Esophagus squamous epithelium (tissue), 5 donors: Measurements from ENCODE around the gene CUTA. TPM values are rescaled to one million over a fixed set of nuclear protein-coding genes. Genes with fewer than 3 reads are reported as not detected.
A peak's percentile ranks its signal among the peaks of the same experiment; 100 is the strongest.

Source experiments
- DNase-seq: peaks from one replicate; lab custom pipeline; 2025; lab: John Stamatoyannopoulos, UW
- H3K27ac ChIP-seq, 4 donors: fragments of 200-600 bp; sonication (generic); one replicate each; pipeline ENCODE4 v1.5.1; 2016 to 2019; ENCODE audit warnings: mild to moderate bottlenecking in 1 of 4
- H3K27me3 ChIP-seq, 4 donors: fragments of 200-600 bp; sonication (generic); 1 replicate in 3 of 4; 2 replicates in 1 of 4; pipeline versions ENCODE4 v1.5.1 to v1.6.0; 2017 to 2021; ENCODE audit warnings: antibody characterized with exemption in 1 of 4
- H3K36me3 ChIP-seq, 3 donors: fragments of 200-600 bp; sonication (generic); one replicate each; pipeline ENCODE4 v1.5.1; 2016 to 2019
- H3K4me1 ChIP-seq, 3 donors: fragments of 200-600 bp; sonication (generic); one replicate each; pipeline ENCODE4 v1.5.1; 2017 to 2019
- H3K4me3 ChIP-seq, 4 donors: fragments of 200-600 bp; sonication (generic); 1 replicate in 3 of 4; 2 replicates in 1 of 4; pipeline ENCODE4 v1.5.1; 2016 to 2019; ENCODE audit warnings: mild to moderate bottlenecking in 2 of 4, moderate library complexity in 1 of 4
- H3K9me3 ChIP-seq, 3 donors: fragments of 200-600 bp; sonication (generic); one replicate each; pipeline ENCODE4 v1.5.1; 2016 to 2019
- CTCF ChIP-seq, 6 experiments: fragments of 450-650 bp in 4 of 6; fragments of 200-600 bp in 2 of 6; sonication (generic) in 2 of 6; IDR thresholded peaks; one replicate each; pipeline ENCODE4 v1.5.1; 2016 to 2019; ENCODE audit warnings: antibody characterized with exemption in 6 of 6, mild to moderate bottlenecking in 4 of 6, moderate library complexity in 4 of 6
- POLR2A ChIP-seq, 4 donors: fragments of 450-650 bp; IDR thresholded peaks; one replicate each; pipeline ENCODE4 v1.6.1; 2017; ENCODE audit warnings: antibody characterized with exemption in 4 of 4, mild to moderate bottlenecking in 4 of 4, moderate library complexity in 3 of 4
- WGBS, 2 donors: methylation state at CpG; one replicate each; pipeline ENCODE4 v1.1.5; 2018; 5-methylcytosine and 5-hydroxymethylcytosine counted together
- intact Hi-C: fragments of 100-400 bp; cut with DNase I; formaldehyde crosslinking; loops from one replicate; pipeline ENCODE4 v1.15.0; 2022
- total RNA-seq, 4 donors: library from RNA; depleted of rRNA; stranded (reverse); fragments of >200 nt; gene quantifications; one replicate each; pipeline ENCODE4 v1.1.0, GENCODE V29; 2016
- donor health status: DM: yes; HTN: yes; CAD: no.

CUTA gene
- total RNA-seq, 4 donors from 2014 or later, result 46.0 to 93.1 (median 69.4) TPM

- TF ChIP-seq POLR2A (IDR thresholded peaks at IDR 0.05) (no peak), CTCF (IDR thresholded peaks at IDR 0.05) (no peak)
- Histone ChIP-seq H3K4me3 (no peak overlapping the region), H3K9me3 (no peaks in the 10 kb centered on the region), H3K27ac (no peak overlapping the region), H3K27me3 (no peaks in the 10 kb centered on the region), H3K36me3 (peaks cover 17 to 59% (median 19%) of the 10 kb centered on the region in 3 donors), H3K4me1 (peaks cover 12 to 33% (median 18%) of the 10 kb centered on the region in 3 donors)
- WGBS, 2 donors, result 78 to 93% methylated on average over 4 of the region's 4 CpGs
- DNase-seq, result no peak
- intact Hi-C loops, result no loop called here
Observed at GRCh38 chr6:33434961-33435360, 17.1 kb upstream of the CUTA start.

- Histone ChIP-seq H3K4me3 (no peak overlapping the region), H3K27me3 (no peaks in the 10 kb centered on the region), H3K27ac (peak overlapping the region in 3 of 4 donors; percentile 16 to 69 (median 22)), H3K4me1 (peaks cover 16 to 46% (median 30%) of the 10 kb centered on the region in 3 donors), H3K9me3 (no peaks in the 10 kb centered on the region), H3K36me3 (peaks cover 16 to 48% (median 19%) of the 10 kb centered on the region in 3 donors)
- intact Hi-C loops, result no loop called here
- 41 to 43% methylated on average over 11 to 15 of the region's 17 CpGs for WGBS, 2 donors
- TF ChIP-seq POLR2A (IDR thresholded peaks at IDR 0.05) (no peak), CTCF (IDR thresholded peaks at IDR 0.05) (no peak)
- DNase-seq, result no peak
Observed at GRCh38 chr6:33433544-33434191, 15.8 kb upstream of the CUTA start.

- no peak for DNase-seq
- H3K4me1 ChIP-seq, result peaks cover 22 to 52% (median 35%) of the 10 kb centered on the region in 3 donors
- intact Hi-C loops, result no loop called here
Observed at GRCh38 chr6:33433001-33433543, 15.2 kb upstream of the CUTA start.

GRCh38 chr6:33432546-33432945 lies 14.6 kb upstream of the CUTA start:
- no peaks in the 10 kb centered on the region for H3K27me3 ChIP-seq
- intact Hi-C loops, result no loop called here
- peaks cover 6 to 37% (median 14%) of the 10 kb centered on the region in 3 donors for H3K36me3 ChIP-seq
- WGBS, 2 donors, result 35 to 66% methylated on average over 2 to 7 of the region's 10 CpGs
- H3K4me1 ChIP-seq, result peaks cover 24 to 55% (median 35%) of the 10 kb centered on the region in 3 donors
- H3K27ac ChIP-seq, result peak overlapping the region in 2 of 4 donors; percentile 69 to 96
- TF ChIP-seq CTCF (IDR thresholded peaks at IDR 0.05), result no peak
- TF ChIP-seq POLR2A (IDR thresholded peaks at IDR 0.05), result no peak
- H3K9me3 ChIP-seq, result no peaks in the 10 kb centered on the region
- no peak overlapping the region for H3K4me3 ChIP-seq
- DNase-seq, result no peak

More at GRCh38 chr6:33433001-33433543, 15.2 kb upstream of the CUTA start:
- no peak overlapping the region for H3K4me3 ChIP-seq
- no peaks in the 10 kb centered on the region for H3K27me3 ChIP-seq
- WGBS, 2 donors, result 88 to 100% methylated on average over 1 of the region's 1 CpG
- TF ChIP-seq POLR2A (IDR thresholded peaks at IDR 0.05), result no peak
- TF ChIP-seq CTCF (IDR thresholded peaks at IDR 0.05), result no peak
- no peaks in the 10 kb centered on the region for H3K9me3 ChIP-seq
- H3K27ac ChIP-seq, result peak overlapping the region in 3 of 4 donors; percentile 9 to 69 (median 22)
- H3K36me3 ChIP-seq, result peaks cover 11 to 42% (median 19%) of the 10 kb centered on the region in 3 donors

GRCh38 chr6:33431880-33432541 lies 14.1 kb upstream of the CUTA start:
- intact Hi-C loops, result no loop called here
- TF ChIP-seq CTCF (IDR thresholded peaks at IDR 0.05), result no peak
- TF ChIP-seq POLR2A (IDR thresholded peaks at IDR 0.05), result no peak
- no peak for DNase-seq
- Histone ChIP-seq H3K27me3 (no peaks in the 10 kb centered on the region), H3K9me3 (no peaks in the 10 kb centered on the region), H3K27ac (peak overlapping the region in 2 of 4 donors; percentile 69 to 96), H3K4me3 (peak overlapping the region in 1 of 4 donors; percentile 39), H3K4me1 (peaks cover 29 to 61% (median 40%) of the 10 kb centered on the region in 3 donors), H3K36me3 (peaks cover 2 to 31% (median 9%) of the 10 kb centered on the region in 3 donors)
- WGBS, 2 donors, result 25 to 56% methylated on average over 1 of the region's 12 CpGs
